Activated CD8-positive, alpha-beta memory T cell treated with anti-CD3 and anti-CD28 coated beads, Interleukin-2, amount 50 U/mL, for 24 hours (primary cell): ENCODE results near the gene PRELID2.
"Not testable (repeated sequence)": the region's sequence is repeated elsewhere in the genome, so short reads cannot be mapped to it uniquely, and the experiment has no call there.

Experiments used
- DNase-seq: peaks from one replicate; pipeline ENCODE4 v3.0.0-alpha.2; 2020; ENCODE audit errors: extremely low read depth

The PRELID2 gene

DNA sequence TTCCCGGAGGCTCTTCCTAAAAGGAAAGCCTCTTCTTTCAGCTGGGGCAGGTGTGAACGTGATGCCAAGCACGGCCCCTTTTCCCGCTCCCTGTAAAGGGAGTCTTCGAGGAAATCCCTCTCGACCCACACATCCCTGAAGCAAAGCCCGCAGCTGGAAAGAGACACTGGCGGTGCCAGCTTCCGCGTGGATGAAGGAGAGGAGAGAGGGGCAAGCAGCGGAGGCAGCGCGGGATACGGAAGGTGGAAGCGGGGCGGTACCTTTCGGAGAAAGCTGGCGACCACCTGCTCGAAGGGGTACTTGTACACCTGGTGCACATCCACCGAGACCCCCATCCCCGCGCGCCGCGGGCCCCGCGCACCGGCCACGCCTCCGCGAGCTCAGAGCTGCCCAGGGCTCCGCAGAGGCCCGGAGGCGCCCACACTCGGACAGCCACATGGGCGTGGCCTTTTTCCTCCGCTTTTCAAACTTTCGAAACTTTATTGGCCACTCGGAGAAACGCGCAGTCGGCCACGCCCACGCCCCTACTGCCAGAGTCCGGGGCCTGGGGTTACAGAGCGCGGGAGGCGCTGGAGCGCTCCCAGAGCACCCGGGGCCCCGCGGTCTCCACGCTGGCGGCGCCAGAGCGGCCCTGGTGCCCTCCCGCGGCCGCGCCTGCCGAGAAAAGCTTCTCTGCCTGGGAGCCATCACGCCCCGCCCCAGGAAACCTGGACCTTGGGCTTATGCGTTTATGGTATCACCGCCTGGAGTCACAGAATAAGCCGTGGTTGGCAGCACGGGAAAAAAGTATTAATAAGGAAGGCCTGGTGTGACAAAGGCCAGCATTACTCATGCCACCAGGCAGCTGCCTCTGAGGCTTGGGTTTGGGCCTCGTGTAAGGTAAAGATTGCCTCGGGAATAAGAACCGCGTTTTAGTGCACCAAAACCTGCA lies at the start of gene PRELID2:
PRELID2 (minus strand) TSS at position 426 of the 931 bp plus-strand sequence; CDS start at position 335, 91 bp downstream.
- DNase-seq, result peak; percentile 8

GRCh38 chr5:145874765-145875164 lies 39.6 kb upstream of the PRELID2 start:
- no peak for DNase-seq

DNA sequence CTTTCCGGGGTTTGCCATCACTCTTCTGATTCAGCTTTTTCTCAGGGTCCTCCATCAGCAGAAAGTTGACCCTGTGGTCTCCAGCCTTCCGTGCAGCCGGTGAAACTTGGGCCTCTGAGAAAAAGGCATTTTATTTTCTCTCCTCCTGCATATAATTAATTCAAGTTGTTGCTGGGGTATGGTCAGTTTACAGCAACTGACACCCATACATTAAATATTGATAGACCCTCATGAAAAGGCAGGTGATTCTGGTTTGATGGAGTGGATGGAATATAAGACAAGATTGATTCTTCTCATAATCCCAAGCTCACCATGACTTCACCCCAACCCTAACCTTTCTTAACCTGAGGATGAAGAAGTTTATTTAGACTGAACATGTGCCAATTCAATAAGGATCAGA lies 37.8 kb upstream of the PRELID2 start, which contains the start of gene GRXCR2:
GRXCR2 (minus strand) TSS at position 101 of the 400 bp plus-strand sequence; CDS start at position 55, 46 bp downstream.
- DNase-seq, result no peak

DNA sequence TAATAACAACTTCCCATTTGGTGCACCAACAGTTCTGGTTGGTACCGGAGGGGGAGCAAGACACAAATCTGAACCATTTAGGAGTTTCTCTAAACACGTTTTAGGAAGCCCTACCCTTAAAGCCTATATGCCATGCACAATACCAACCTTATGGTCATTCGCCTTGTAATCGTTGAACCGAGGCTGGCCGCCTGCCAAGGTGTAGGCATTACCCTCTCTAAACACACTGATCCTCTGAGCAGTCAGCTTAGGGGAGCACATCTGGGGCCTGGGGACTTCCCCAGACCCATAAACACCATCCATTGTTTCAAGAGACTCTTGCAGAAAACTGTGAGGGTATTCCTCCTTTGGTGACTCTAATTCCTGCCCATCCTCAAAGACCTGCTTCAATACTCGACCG lies 37.3 kb upstream of the PRELID2 start:
- DNase-seq, result no peak

GRCh38 chr5:145869753-145870152 lies 34.6 kb upstream of the PRELID2 start:
- DNase-seq, result no peak

DNA sequence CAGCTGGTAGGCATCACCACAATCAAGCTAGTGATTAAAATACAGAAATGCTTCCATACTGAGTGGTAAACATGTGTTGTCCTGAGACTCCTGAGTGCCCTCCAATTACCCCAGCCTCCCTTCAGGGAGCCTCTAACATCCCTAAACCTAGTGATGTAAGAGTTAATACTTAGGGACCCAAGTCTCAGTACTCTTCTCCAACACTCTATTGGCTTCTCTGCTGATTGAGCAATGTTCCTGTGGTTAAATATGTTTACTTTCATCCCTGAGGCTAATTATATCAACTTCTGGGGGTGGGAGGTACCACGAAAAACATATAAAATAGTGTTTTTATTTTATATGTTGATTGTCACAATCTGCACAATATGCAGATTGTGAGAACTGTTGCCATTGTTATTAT lies 32.7 kb upstream of the PRELID2 start:
- no peak for DNase-seq

DNA sequence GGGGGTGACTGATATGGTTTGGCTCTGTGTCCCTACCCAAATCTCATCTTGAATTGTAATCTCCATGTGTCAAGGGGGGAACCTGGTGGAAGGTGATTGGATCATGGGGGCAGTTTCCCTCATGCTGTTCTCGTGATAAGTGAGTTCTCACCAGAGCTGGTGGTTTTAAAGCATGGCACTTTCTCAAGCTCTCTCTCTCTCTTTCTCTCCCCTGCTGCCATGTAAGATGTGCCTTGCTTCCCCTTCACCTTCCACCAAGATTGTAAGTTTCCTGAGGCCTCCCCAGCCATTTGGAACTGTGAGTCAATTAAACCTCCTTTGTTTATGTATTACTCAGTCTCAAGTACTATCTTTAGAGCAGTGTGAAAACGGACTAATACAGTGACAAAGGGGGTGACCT lies 29.3 kb upstream of the PRELID2 start:
- not testable (repeated sequence) for DNase-seq

DNA sequence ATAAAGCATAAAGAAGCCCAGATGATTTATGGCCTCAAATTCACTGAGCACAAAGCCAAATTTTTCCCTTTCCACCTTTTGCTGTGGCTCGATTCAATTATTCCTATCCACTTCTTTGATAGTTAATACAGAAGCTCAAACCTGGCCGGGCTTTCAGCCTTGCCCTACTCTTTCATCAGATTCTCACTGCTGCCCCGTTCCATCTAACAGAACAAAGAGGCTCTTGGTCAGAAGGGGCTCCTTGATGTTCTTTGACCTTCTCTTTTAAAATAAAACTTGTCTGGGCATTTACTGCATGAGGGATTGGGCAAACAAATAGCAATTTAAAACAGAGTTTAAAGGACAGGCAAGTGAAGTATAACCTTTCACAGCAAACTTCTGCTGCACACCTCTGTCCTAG lies 27.9 kb upstream of the PRELID2 start:
- no peak for DNase-seq

- no peak for DNase-seq
Measured at GRCh38 chr5:145859897-145860296, 24.8 kb upstream of the PRELID2 start.

- DNase-seq, result no peak
Measured at GRCh38 chr5:145859453-145859852, 24.3 kb upstream of the PRELID2 start.

DNA sequence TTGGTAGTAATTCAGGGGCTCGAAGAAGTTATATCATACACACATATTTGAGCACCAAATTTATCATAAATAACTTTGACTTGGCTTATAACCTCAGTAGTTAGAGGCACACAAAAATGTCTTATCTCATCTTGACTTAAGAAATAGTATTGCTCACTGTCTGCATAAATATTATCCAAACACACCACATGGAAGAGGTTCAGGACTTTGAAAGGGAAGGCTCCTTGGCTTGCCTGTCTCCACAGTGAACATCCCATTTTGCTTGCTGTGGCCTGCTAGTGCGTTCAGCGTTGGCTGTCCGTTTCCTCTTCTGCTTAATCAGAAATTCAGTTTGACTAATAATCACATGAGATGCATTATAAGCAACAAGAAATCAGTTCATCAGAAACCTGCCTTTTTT lies 23.8 kb upstream of the PRELID2 start:
- no peak for DNase-seq

DNA sequence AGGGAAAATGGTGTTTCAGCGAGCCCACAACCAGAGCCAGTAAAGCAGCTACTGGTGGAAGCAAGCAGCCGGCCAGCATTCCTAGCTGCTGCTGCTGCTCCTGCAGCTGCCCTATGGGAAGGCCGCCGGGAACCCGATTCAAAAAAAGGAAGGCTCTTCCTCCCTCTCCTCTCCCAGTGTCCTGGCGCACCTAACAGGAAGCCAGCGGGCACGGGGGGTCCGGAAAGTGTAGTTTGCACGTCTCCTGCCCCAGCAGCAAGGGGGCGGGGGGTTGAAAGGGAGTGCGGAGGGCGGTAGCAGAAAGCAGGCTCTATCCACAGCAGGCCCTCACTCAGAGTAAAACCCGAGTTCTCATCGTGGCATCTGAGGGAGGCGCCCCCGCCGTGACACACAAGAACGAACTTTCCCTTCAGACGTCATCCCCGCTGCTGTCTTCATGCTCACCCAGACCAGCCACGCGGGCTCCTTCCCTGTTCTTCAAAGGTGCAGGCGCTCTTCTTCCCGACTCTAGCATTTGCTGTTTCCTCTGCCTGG lies 21.2 kb upstream of the PRELID2 start:
- DNase-seq, result no peak

DNA sequence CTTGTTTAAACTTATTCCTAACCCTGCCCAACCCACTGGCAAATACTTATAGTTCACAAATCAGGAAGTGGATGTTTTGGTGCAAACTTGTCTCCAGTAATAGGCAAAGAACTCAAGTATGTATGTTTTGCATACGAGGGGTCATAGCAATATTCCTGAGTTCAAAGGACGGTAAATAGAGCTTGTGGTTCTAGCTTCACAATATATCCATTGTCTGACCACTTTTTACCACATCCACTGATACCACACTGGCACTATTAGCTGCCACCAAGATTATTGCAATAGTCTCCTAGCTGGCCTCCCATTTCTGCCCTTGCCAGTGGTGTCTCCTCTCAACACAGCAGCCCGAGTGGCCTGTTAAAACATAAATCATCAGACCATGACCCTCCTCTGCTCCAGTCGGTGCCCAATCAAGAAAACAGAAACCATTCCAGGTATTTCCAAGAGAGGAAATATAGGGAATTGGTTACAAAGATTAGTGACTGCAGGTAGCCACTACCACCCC lies 20.7 kb upstream of the PRELID2 start:
- DNase-seq, result no peak

DNA sequence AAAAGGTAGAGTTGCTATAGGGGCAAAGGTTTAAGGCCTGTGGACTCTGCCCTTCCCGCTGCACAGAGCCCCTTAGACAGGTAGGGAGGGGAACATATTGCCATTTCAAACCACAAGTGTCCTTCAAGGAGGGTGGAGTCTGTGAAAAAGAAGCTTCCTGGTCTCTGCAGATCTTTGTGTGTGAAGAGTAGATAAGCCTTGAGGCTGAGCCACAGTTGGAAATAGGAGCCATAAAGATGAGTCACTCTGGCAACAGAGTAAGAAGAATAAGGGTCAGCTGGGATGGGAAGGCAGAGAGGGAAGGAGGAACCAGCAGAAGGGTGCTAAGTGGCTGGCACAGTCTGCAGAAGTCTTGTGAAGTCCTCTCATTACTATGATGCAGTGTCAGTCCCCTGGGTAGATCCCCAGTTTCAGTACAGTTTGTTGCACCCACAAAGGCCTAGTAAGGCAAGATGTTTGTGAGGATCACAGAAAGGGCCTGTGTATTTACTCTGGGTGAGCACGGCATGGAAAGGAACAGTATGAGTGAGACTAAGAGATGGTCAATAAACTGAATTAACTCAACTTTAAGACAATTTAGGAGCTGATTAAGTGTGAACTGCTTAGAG lies 19.6 kb upstream of the PRELID2 start:
- DNase-seq, result no peak

GRCh38 chr5:145853781-145854376 lies 18.7 kb upstream of the PRELID2 start:
- no peak for DNase-seq

- no peak for DNase-seq
Measured at GRCh38 chr5:145852990-145853389, 17.8 kb upstream of the PRELID2 start.

GRCh38 chr5:145848854-145849253 lies 13.7 kb upstream of the PRELID2 start:
- no peak for DNase-seq

DNA sequence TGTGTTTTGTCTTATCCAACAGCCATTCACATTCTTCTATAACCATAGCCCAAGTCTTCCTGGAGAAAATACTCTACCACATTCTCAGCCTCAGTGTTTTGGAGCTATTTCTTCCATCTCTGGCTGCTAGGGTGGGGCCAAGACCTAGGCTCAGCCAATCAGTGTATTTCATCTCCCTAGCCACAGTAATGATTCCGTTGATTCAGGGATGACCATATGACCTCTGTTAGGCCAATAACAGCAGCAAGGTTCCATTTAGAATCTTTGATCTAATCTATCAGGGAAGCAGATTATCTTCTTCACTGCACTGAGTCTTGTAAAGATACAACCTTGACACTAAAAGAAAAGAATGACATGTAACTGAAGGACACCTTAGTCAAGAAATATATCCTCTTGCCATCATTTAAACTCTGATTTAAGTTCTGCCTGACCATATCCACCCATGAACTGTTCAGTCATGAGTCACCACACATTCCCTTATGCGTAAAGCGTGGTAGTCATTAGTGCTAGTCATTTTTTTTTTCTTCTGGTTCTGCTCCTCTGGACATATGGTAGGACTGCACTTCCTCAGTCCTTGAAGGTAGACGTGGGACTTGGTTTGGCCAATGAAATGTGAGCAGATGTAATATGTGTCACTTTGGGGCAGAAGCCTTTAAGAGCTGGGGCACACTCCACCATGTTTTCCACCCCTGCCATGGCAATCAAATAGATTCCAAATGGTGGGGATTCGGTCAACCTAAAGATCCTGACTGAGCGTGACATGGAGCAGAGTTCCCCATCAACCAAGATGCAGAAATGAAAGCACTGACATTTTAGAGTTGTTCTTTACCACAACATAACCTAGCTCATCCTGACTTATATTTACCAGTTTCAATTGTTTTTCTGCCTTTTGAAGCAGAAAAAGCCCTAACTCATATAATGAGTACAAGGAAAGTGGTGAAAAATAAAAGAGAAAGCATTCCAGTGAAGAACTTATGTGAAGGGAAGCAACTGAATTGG lies 12.7 kb upstream of the PRELID2 start:
- DNase-seq, result no peak

DNA sequence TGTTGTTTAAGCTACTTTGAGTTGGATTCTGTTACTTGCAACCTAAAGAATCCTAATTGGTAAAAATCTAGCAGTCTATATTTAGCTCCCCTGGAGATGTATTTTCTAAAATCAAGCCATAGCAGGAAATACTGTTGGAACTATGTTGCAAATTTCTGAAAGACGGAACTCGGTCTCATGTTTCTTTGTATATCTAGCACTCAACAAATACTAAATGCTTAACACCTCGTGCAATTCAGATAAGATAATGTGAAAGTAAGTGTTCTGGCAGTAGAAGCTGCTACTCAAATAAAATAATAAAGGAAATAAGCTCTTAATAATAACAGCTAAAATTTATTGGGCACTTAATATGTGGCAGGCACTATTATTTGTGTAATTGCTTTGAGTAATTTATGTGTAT lies 10.9 kb upstream of the PRELID2 start:
- DNase-seq, result no peak

DNA sequence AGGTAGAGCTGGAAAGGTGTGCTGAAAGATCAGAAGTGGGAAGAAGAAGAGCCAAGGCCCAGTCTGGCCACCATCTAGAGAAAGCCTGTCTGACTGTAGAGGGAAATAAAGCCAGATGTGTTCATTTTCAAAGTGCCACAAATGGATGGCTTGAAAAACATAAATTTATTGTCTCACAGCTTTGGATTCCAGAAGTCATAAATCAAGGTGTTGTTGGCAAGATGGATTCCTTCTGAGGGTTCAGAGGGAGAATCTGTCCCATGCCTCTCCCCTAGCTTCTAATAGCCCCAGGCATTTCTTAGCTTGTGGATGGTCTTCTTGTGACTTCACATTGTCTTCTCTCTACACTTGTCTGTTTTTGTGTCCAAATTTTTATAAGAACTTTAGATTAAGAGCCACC lies 6.2 kb upstream of the PRELID2 start:
- no peak for DNase-seq
